Measurements from ENCODE around the gene LENG9. TPM values are rescaled to one million over a fixed set of nuclear protein-coding genes. Genes with fewer than 3 reads are reported as not detected.

The LENG9 gene
- total and polyA plus RNA-seq, 4 donors: 1.8 to 13.8 (median 8.2) TPM

GRCh38 chr19:54428323-54429175 lies 35.0 kb downstream of the LENG9 start:
- no peaks in the 10 kb centered on the region for H3K36me3 ChIP-seq (ENCODE audit: control insufficient read depth in 4 of 4, insufficient read depth in 4 of 4, low read length in 4 of 4)
- H3K9me3 ChIP-seq (ENCODE audit: control insufficient read depth in 4 of 4, insufficient read depth in 3 of 4, low read length in 3 of 4): no peaks in the 10 kb centered on the region
- whole genome bisulfite sequencing, 2 donors: 78 to 86% methylated on average over 11 of the region's 11 CpGs
- ATAC-seq (ENCODE audit: insufficient read depth, low FRiP score): no peak
- no peak overlapping the region for H3K4me3 ChIP-seq
- no peak overlapping the region for H3K9ac ChIP-seq (ENCODE audit: insufficient read depth in 1 of 2, low read length in 2 of 2)
- H3K27ac ChIP-seq (ENCODE audit: low read depth in 1 of 2, low read length in 1 of 2): no peak overlapping the region
- peak in 1 of 3 donors; percentile 33 for DNase-seq
- peaks cover 0 to 21% (median 6%) of the 10 kb centered on the region in 5 donors for H3K4me1 ChIP-seq (ENCODE audit: control insufficient read depth in 5 of 5, insufficient read depth in 5 of 5, low read length in 5 of 5)
- TF ChIP-seq, protein P1, sequence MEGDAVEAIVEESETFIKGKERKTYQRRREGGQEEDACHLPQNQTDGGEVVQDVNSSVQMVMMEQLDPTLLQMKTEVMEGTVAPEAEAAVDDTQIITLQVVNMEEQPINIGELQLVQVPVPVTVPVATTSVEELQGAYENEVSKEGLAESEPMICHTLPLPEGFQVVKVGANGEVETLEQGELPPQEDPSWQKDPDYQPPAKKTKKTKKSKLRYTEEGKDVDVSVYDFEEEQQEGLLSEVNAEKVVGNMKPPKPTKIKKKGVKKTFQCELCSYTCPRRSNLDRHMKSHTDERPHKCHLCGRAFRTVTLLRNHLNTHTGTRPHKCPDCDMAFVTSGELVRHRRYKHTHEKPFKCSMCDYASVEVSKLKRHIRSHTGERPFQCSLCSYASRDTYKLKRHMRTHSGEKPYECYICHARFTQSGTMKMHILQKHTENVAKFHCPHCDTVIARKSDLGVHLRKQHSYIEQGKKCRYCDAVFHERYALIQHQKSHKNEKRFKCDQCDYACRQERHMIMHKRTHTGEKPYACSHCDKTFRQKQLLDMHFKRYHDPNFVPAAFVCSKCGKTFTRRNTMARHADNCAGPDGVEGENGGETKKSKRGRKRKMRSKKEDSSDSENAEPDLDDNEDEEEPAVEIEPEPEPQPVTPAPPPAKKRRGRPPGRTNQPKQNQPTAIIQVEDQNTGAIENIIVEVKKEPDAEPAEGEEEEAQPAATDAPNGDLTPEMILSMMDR (IDR thresholded peaks at IDR 0.05; ENCODE audit: control extremely low read depth, extremely low read depth): no peak
- no peaks in the 10 kb centered on the region for H3K27me3 ChIP-seq (ENCODE audit: control insufficient read depth in 3 of 3, insufficient read depth in 3 of 3, low read length in 2 of 3)

DNA sequence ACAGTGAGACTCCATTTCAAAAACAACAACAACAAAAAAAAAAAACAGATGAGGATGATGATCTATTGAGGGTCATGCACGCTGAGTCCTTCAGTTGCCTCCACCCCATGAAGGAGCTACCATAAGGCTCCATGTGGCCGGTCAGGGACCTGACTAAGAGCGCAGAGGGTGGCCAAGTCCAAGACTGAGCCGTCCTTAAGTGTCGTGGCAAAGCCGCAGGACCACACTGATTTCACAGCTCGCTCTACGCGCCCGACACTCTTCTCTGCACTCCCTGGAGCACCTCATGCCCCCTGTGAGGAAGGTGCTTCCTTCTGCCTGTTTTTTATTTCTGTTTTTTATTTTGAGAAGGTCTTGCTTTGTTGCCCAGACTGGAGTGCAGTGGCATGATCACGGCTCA lies 36.0 kb downstream of the LENG9 start:
- DNase-seq (no peak), ATAC-seq (ENCODE audit: insufficient read depth, low FRiP score) (no peak)
- WGBS, 2 donors: 87 to 97% methylated on average over 11 of the region's 11 CpGs
- H3K9me3 ChIP-seq (ENCODE audit: control insufficient read depth in 4 of 4, insufficient read depth in 3 of 4, low read length in 3 of 4): no peaks in the 10 kb centered on the region
- H3K4me3 ChIP-seq: no peak overlapping the region
- peaks cover 0 to 21% (median 6%) of the 10 kb centered on the region in 5 donors for H3K4me1 ChIP-seq (ENCODE audit: control insufficient read depth in 5 of 5, insufficient read depth in 5 of 5, low read length in 5 of 5)
- H3K9ac ChIP-seq (ENCODE audit: insufficient read depth in 1 of 2, low read length in 2 of 2): no peak overlapping the region
- H3K36me3 ChIP-seq (ENCODE audit: control insufficient read depth in 4 of 4, insufficient read depth in 4 of 4, low read length in 4 of 4): no peaks in the 10 kb centered on the region
- H3K27me3 ChIP-seq (ENCODE audit: control insufficient read depth in 3 of 3, insufficient read depth in 3 of 3, low read length in 2 of 3): no peaks in the 10 kb centered on the region
- TF ChIP-seq, protein P1 (IDR thresholded peaks at IDR 0.05; ENCODE audit: control extremely low read depth, extremely low read depth): no peak
- H3K27ac ChIP-seq (ENCODE audit: low read depth in 1 of 2, low read length in 1 of 2): no peak overlapping the region

DNA sequence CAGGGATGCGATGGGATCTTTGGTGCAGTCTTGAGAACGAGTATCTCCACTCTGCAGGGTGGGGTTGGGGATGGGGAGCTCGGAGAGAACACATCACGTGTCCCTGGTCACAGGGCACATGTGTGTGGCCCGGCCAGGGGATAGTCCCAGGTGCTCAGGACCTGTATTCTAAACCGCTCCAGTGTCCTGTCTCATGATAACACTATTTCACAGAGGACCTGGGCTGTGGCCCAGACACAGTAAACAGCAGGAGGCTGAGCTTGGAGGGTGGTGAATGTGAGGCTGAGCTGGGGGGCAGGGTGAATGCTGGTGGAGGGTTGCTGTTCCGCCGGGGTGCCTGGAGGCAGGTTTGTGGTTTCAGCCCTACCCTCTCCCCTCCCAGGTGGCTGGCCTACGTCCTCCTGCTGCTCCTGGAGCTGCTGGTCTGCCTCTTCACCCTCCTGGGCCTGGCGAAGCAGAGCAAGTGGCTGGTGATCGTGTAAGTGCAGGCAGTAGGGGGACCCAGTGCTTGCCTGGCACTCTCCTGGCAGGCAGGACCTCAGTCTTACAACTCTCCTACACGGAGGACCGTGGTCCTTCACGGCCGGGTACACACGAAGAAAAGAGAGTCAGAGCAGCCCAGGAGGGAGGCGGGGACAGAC lies 37.2 kb downstream of the LENG9 start:
- no peak for ATAC-seq (ENCODE audit: insufficient read depth, low FRiP score)
- WGBS, 2 donors: 70 to 74% methylated on average over 17 of the region's 17 CpGs
- DNase-seq: no peak
- peaks cover 0 to 16% (median 6%) of the 10 kb centered on the region in 5 donors for H3K4me1 ChIP-seq (ENCODE audit: control insufficient read depth in 5 of 5, insufficient read depth in 5 of 5, low read length in 5 of 5)
- no peak overlapping the region for H3K9ac ChIP-seq (ENCODE audit: insufficient read depth in 1 of 2, low read length in 2 of 2)
- TF ChIP-seq, protein P1 (IDR thresholded peaks at IDR 0.05; ENCODE audit: control extremely low read depth, extremely low read depth): no peak
- H3K36me3 ChIP-seq (ENCODE audit: control insufficient read depth in 4 of 4, insufficient read depth in 4 of 4, low read length in 4 of 4): no peaks in the 10 kb centered on the region
- H3K27me3 ChIP-seq (ENCODE audit: control insufficient read depth in 3 of 3, insufficient read depth in 3 of 3, low read length in 2 of 3): peaks cover 0 to 4% (median 0%) of the 10 kb centered on the region in 3 donors
- H3K9me3 ChIP-seq (ENCODE audit: control insufficient read depth in 4 of 4, insufficient read depth in 3 of 4, low read length in 3 of 4): no peaks in the 10 kb centered on the region
- H3K4me3 ChIP-seq: no peak overlapping the region
- H3K27ac ChIP-seq (ENCODE audit: low read depth in 1 of 2, low read length in 1 of 2): no peak overlapping the region
